Loucy (cell line): ENCODE data around the gene RAB15.

Experiments
- H2AFZ ChIP-seq: fragments of 200-600 bp; sonication (generic); 2 replicates; pipeline ENCODE4 v1.6.0; 2016; ENCODE audit warnings: antibody characterized with exemption, mild to moderate bottlenecking, low read length, moderate library complexity
- H3F3A ChIP-seq: fragments of 200-600 bp; 2 replicates; pipeline ENCODE4 v1.6.0; 2016; ENCODE audit warnings: antibody characterized with exemption, low read depth, mild to moderate bottlenecking
- H3K27me3 ChIP-seq: fragments of 200-600 bp; sonication (generic); 2 replicates; pipeline ENCODE4 v1.6.1; 2014; ENCODE audit warnings: low read length, mild to moderate bottlenecking; ENCODE audit not compliant: insufficient read depth, poor library complexity, severe bottlenecking
- H3K36me3 ChIP-seq: fragments of 200-600 bp; sonication (generic); 2 replicates; pipeline ENCODE4 v1.6.1; 2016; ENCODE audit warnings: low read length; ENCODE audit not compliant: insufficient read depth
- H3K4me1 ChIP-seq: fragments of 200-600 bp; sonication (generic); 2 replicates; pipeline ENCODE4 v1.5.1; 2014; ENCODE audit warnings: low read length, mild to moderate bottlenecking; ENCODE audit not compliant: insufficient read depth, poor library complexity, severe bottlenecking
- H3K4me2 ChIP-seq: fragments of 200-600 bp; sonication (generic); 2 replicates; pipeline ENCODE4 v1.6.0; 2014; ENCODE audit warnings: antibody characterized with exemption, low read length, low read depth, mild to moderate bottlenecking; ENCODE audit not compliant: poor library complexity, severe bottlenecking
- H3K4me3 ChIP-seq: fragments of 200-600 bp; sonication (generic); 2 replicates; pipeline ENCODE4 v1.5.1; 2014; ENCODE audit warnings: low read length, mild to moderate bottlenecking, mixed read lengths; ENCODE audit not compliant: poor library complexity, severe bottlenecking
- H3K79me2 ChIP-seq: fragments of 200-600 bp; sonication (generic); 2 replicates; pipeline ENCODE4 v1.6.1; 2014; ENCODE audit warnings: low read length; ENCODE audit not compliant: insufficient read depth
- H3K9ac ChIP-seq: fragments of 200-600 bp; sonication (generic); 2 replicates; pipeline ENCODE4 v1.6.0; 2014; ENCODE audit warnings: mild to moderate bottlenecking, low read depth, low read length, moderate library complexity; ENCODE audit not compliant: poor library complexity, severe bottlenecking
- H3K9me2 ChIP-seq: fragments of 200-600 bp; sonication (generic); replicated peaks from 2 replicates; pipeline ENCODE4 v1.6.1; 2016; ENCODE audit warnings: low read depth, low read length, mixed read lengths
- H3K9me3 ChIP-seq: fragments of 200-600 bp; sonication (generic); 2 replicates; pipeline ENCODE4 v1.6.1; 2014; ENCODE audit warnings: mild to moderate bottlenecking, antibody characterized with exemption, low read length, low read depth; ENCODE audit not compliant: insufficient read depth
- H4K20me1 ChIP-seq: fragments of 200-600 bp; sonication (generic); 2 replicates; pipeline ENCODE4 v1.6.0; 2014; ENCODE audit warnings: antibody characterized with exemption, low read length, mild to moderate bottlenecking; ENCODE audit not compliant: insufficient read depth, poor library complexity, severe bottlenecking
- CTCF ChIP-seq: fragments of 200-600 bp; sonication (generic); conservative IDR thresholded peaks from 2 replicates; pipeline ENCODE4 v1.5.1; 2014; ENCODE audit warnings: mild to moderate bottlenecking, antibody characterized with exemption, low read length
- EZH2phosphoT487 ChIP-seq: fragments of 200-600 bp; IDR thresholded peaks from 2 replicates; pipeline ENCODE4 v1.6.1; 2018; ENCODE audit warnings: antibody characterized with exemption, mild to moderate bottlenecking, moderate library complexity, borderline replicate concordance

The RAB15 gene

GRCh38 chr14:64942531-64943111 is 29.5 kb downstream of the RAB15 start, which contains the start of gene GPX2:
Gene GPX2 (minus strand): TSS chr14:64942745. CDS start chr14:64942726, 19 bp downstream.
- H3K9ac ChIP-seq = no peak within 1 kb of the TSS
- H3K9me3 ChIP-seq = no peaks in the 10 kb centered on the region
- H3K9me2 ChIP-seq = no peaks in the 10 kb centered on the region
- H4K20me1 ChIP-seq = no peaks in the 10 kb centered on the region
- H3K4me3 ChIP-seq = peak within 1 kb of the TSS; percentile 24
- H3K79me2 ChIP-seq = no peaks in the 10 kb centered on the region
- H3F3A ChIP-seq = no peaks in the 10 kb centered on the region; the same call in 1 of the 2 replicates
- no peak for TF ChIP-seq CTCF
- no peak for TF ChIP-seq EZH2phosphoT487
- H3K4me2 ChIP-seq = peak within 1 kb of the TSS; percentile 60
- no peak within 1 kb of the TSS for H2AFZ ChIP-seq
- peaks cover 36% of the 10 kb centered on the region for H3K4me1 ChIP-seq
- H3K27me3 ChIP-seq = no peaks in the 10 kb centered on the region
- peaks cover 12% of the 10 kb centered on the region; the same call in 1 of the 2 replicates for H3K36me3 ChIP-seq

GRCh38 chr14:64940336-64940910 is 31.7 kb downstream of the RAB15 start:
- Histone ChIP-seq H3K9ac (no peak overlapping the region), H3K4me1 (peaks cover 33% of the 10 kb centered on the region), H3K4me2 (no peak overlapping the region), H3K9me2 (no peaks in the 10 kb centered on the region), H3K9me3 (no peaks in the 10 kb centered on the region), H3K27me3 (no peaks in the 10 kb centered on the region), H4K20me1 (no peaks in the 10 kb centered on the region), H3K79me2 (no peaks in the 10 kb centered on the region), H3K4me3 (no peak overlapping the region), H2AFZ (no peak overlapping the region), H3F3A (no peaks in the 10 kb centered on the region; the same call in 1 of the 2 replicates), H3K36me3 (peaks cover 5% of the 10 kb centered on the region; the same call in 1 of the 2 replicates)
- TF ChIP-seq EZH2phosphoT487 (no peak), CTCF (no peak)

GRCh38 chr14:64939817-64940190 is 32.3 kb downstream of the RAB15 start:
- H2AFZ ChIP-seq = no peak overlapping the region
- H3F3A ChIP-seq = no peaks in the 10 kb centered on the region; the same call in 1 of the 2 replicates
- H3K79me2 ChIP-seq = no peaks in the 10 kb centered on the region
- peaks cover 5% of the 10 kb centered on the region; the same call in 1 of the 2 replicates for H3K36me3 ChIP-seq
- no peak for TF ChIP-seq CTCF
- no peak for TF ChIP-seq EZH2phosphoT487
- peaks cover 34% of the 10 kb centered on the region for H3K4me1 ChIP-seq
- no peak overlapping the region for H3K9ac ChIP-seq
- H3K9me2 ChIP-seq = no peaks in the 10 kb centered on the region
- no peak overlapping the region for H3K4me3 ChIP-seq
- no peak overlapping the region for H3K4me2 ChIP-seq
- no peaks in the 10 kb centered on the region for H4K20me1 ChIP-seq
- H3K27me3 ChIP-seq = no peaks in the 10 kb centered on the region
- no peaks in the 10 kb centered on the region for H3K9me3 ChIP-seq
